ENCODE results near the gene ZNF74.
"Not testable (repeated sequence)": the region's sequence is repeated elsewhere in the genome, so short reads cannot be mapped to it uniquely, and the experiment has no call there.

DNA sequence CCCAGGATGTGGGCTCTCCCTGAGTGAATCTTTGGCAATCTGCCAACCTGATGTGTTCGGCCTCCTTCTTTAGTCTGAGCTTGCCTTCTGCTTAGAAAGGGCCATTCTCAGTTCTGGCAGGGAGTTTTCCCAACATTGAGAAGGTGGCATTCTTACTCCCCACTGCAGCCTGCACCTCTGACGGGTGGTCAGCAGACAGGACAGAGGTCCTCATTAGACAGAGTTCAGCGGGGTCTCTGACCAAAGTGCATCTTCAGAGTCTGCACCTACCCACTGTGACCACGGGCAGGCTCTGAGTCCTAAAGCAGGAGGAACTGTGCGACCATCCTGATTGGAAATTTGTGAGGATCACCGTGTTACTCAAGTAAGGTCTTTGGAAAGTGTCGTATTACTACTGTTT lies 47.4 kb upstream of the ZNF74 start:
- not testable (repeated sequence) for TF ChIP-seq MEF2A (IDR thresholded peaks at IDR 0.05; ENCODE audit: insufficient read depth, low read depth, low read length); POLR2A (IDR thresholded peaks at IDR 0.05; ENCODE audit: low read depth, low read length); POLR2AphosphoS5 (IDR thresholded peaks at IDR 0.05; ENCODE audit: low read length); EZH2 (IDR thresholded peaks at IDR 0.05; ENCODE audit: borderline replicate concordance, control insufficient read depth, low read depth, low read length); HCFC1 (IDR thresholded peaks at IDR 0.05; ENCODE audit: low read length); CREB1 (IDR thresholded peaks at IDR 0.05; ENCODE audit: low read depth); NFIC (IDR thresholded peaks at IDR 0.05; ENCODE audit: low read depth, low read length); SREBF2 (IDR thresholded peaks at IDR 0.05; ENCODE audit: low read length); CEBPB (IDR thresholded peaks at IDR 0.05; ENCODE audit: borderline replicate concordance in 1 of 2, low read depth in 2 of 2, low read length in 2 of 2); LARP7 (IDR thresholded peaks at IDR 0.05); ETV6 (conservative IDR thresholded peaks at IDR 0.05 in 1 of 2, IDR thresholded peaks at IDR 0.05 in 1 of 2; ENCODE audit: borderline replicate concordance in 1 of 2, low read depth in 1 of 2)
- TF ChIP-seq, protein P1, sequence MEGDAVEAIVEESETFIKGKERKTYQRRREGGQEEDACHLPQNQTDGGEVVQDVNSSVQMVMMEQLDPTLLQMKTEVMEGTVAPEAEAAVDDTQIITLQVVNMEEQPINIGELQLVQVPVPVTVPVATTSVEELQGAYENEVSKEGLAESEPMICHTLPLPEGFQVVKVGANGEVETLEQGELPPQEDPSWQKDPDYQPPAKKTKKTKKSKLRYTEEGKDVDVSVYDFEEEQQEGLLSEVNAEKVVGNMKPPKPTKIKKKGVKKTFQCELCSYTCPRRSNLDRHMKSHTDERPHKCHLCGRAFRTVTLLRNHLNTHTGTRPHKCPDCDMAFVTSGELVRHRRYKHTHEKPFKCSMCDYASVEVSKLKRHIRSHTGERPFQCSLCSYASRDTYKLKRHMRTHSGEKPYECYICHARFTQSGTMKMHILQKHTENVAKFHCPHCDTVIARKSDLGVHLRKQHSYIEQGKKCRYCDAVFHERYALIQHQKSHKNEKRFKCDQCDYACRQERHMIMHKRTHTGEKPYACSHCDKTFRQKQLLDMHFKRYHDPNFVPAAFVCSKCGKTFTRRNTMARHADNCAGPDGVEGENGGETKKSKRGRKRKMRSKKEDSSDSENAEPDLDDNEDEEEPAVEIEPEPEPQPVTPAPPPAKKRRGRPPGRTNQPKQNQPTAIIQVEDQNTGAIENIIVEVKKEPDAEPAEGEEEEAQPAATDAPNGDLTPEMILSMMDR (IDR thresholded peaks at IDR 0.05 in 2 of 3, conservative IDR thresholded peaks at IDR 0.05 in 1 of 3; ENCODE audit: control insufficient read depth in 2 of 3, extremely low read depth in 1 of 3, insufficient read depth in 1 of 3, low read depth in 3 of 3, low read length in 3 of 3) = not testable (repeated sequence)
